Adrenal gland (tissue), 5 donors: Measurements from ENCODE around the gene CHMP2A.

Source experiments
- CTCF ChIP-seq, 6 experiments: fragments of 450-650 bp in 4 of 6; fragments of 200-600 bp in 2 of 6; sonication (generic) in 1 of 6; IDR thresholded peaks; 1 replicate in 5 of 6; 2 replicates in 1 of 6; pipeline versions ENCODE4 v1.5.1 to v1.8.0; 2016 to 2021; ENCODE audit warnings: antibody characterized with exemption in 6 of 6, mild to moderate bottlenecking in 2 of 6, moderate library complexity in 1 of 6
- POLR2A ChIP-seq, 2 donors: fragments of 450-650 bp; IDR thresholded peaks; one replicate each; pipeline ENCODE4 v1.6.1; 2017; ENCODE audit warnings: antibody characterized with exemption in 2 of 2, mild to moderate bottlenecking in 2 of 2, moderate library complexity in 1 of 2
- donor health status: DM: no; HTN: no; CAD: no.

DNA sequence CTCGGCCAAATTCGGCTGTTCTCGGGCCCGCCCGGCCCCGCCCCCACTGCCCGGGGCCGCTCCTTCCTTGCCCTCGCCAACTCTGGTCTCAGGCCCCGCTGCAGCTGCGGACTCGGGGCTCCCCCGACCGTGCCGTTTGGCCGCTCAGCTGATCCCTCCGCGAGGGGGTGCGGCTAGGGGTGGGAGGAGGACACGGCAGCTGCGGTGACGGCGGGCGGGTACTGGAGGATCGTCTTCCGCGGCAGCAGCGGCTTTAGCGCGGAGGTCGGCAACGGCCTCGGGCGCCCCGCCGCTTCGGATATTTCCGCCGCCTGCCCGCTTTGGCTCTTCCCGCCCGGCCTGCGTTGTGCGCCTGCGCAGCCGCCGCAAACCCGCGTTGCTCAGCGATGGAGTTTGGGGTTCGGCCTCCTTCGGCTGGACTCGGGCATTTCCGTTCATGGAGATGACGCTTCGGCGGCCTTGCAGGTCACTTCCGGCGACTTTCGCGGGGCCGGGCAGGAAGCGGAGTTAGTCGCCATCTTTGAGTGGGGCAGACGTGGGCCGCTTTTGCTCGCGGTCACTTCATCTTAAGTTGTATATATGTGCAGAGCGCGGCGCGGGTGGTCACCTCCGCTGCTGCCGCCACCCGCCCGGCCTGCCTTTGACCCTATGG lies 3.8 kb upstream of the CHMP2A start:
- TF ChIP-seq CTCF (IDR thresholded peaks at IDR 0.05) (no peak), POLR2A (IDR thresholded peaks at IDR 0.05) (peak; percentile 41 to 62)
